Measurements from ENCODE around the gene MOSMO. TPM values are rescaled to one million over a fixed set of nuclear protein-coding genes. Genes with fewer than 3 reads are reported as not detected.

MOSMO gene
- polyA plus RNA-seq, 1 of the 3 experiments (the other 2 are of a cell fraction) = 8.0 TPM

GRCh38 chr16:21989751-21990150 is 18.2 kb upstream of the MOSMO start:
- Histone ChIP-seq H3K27me3 (ENCODE audit: insufficient read depth) (no peaks in the 10 kb centered on the region), H3K79me2 (ENCODE audit: insufficient read depth) (no peaks in the 10 kb centered on the region), H3K36me3 (replicated peaks in 1 of 2; ENCODE audit: control insufficient read depth in 1 of 2, insufficient read depth in 2 of 2, low read length in 1 of 2) (peaks cover under 1 to 3% of the 10 kb centered on the region in 2 experiments), H3F3A (replicated peaks; ENCODE audit: insufficient read depth) (no peaks in the 10 kb centered on the region), H3K4me3 (ENCODE audit: low read depth in 2 of 2, low read length in 1 of 2) (no peak overlapping the region), H3K9ac (no peak overlapping the region), H3K9me2 (no peaks in the 10 kb centered on the region), H3K27ac (ENCODE audit: low read depth in 2 of 2, low read length in 1 of 2) (no peak overlapping the region), H4K20me1 (ENCODE audit: insufficient read depth) (no peaks in the 10 kb centered on the region), H3K4me1 (ENCODE audit: control insufficient read depth in 1 of 2, insufficient read depth in 2 of 2, low read depth in 1 of 2, low read length in 1 of 2) (peaks cover 0 to 4% of the 10 kb centered on the region in 2 experiments; a peak in 1 of 4 replicates), H2AFZ (ENCODE audit: low read depth) (no peak overlapping the region), H3K4me2 (no peak overlapping the region), H3K9me3 (no peaks in the 10 kb centered on the region)
- CTCF ChIA-PET = interaction anchor here (0.9 to 14.2 kb wide), 7 partner anchors 11 to 199 kb away, joined by 3 to 209 read pairs (median 8); partner anchors contain the start of gene PDZD9
- no peak for TF ChIP-seq TEAD4 (IDR thresholded peaks at IDR 0.05; ENCODE audit: borderline replicate concordance, insufficient read depth)
- no peak for TF ChIP-seq NRF1 (IDR thresholded peaks at IDR 0.05; ENCODE audit: low read depth, low read length)
- TF ChIP-seq FOXM1 (IDR thresholded peaks at IDR 0.05; ENCODE audit: low read depth) = no peak
- no peak for TF ChIP-seq FOSL2 (IDR thresholded peaks at IDR 0.05; ENCODE audit: borderline replicate concordance, low read depth)
- no peak for TF ChIP-seq NFIC (IDR thresholded peaks at IDR 0.05; ENCODE audit: borderline replicate concordance)
- WGBS (ENCODE audit: low lambda C conversion rate) = 89% methylated on average over 2 of the region's 2 CpGs
- DNase-seq = no peak
- POLR2A ChIA-PET = no interaction called here

GRCh38 chr16:21990381-21990944 is 17.4 kb upstream of the MOSMO start:
- H3K9me3 ChIP-seq = no peaks in the 10 kb centered on the region
- H3K4me2 ChIP-seq = no peak overlapping the region
- no peaks in the 10 kb centered on the region for H3K27me3 ChIP-seq (ENCODE audit: insufficient read depth)
- H3K4me3 ChIP-seq (ENCODE audit: low read depth in 2 of 2, low read length in 1 of 2) = no peak overlapping the region
- H3K27ac ChIP-seq (ENCODE audit: low read depth in 2 of 2, low read length in 1 of 2) = no peak overlapping the region
- POLR2A ChIA-PET = no interaction called here
- H3K9ac ChIP-seq = no peak overlapping the region
- TF ChIP-seq MXI1 (IDR thresholded peaks at IDR 0.05; ENCODE audit: low read depth, low read length) = no peak
- TF ChIP-seq ELF1 (IDR thresholded peaks at IDR 0.05) = no peak
- no peak for TF ChIP-seq RCOR1 (IDR thresholded peaks at IDR 0.05; ENCODE audit: low read length)
- TF ChIP-seq TCF12 (IDR thresholded peaks at IDR 0.05) = no peak
- TF ChIP-seq MEF2A (IDR thresholded peaks at IDR 0.05; ENCODE audit: borderline replicate concordance, low read depth) = no peak
- TF ChIP-seq IRF3 (IDR thresholded peaks at IDR 0.05; ENCODE audit: low read depth, low read length) = no peak
- no peak for TF ChIP-seq YY1 (IDR thresholded peaks at IDR 0.05; ENCODE audit: low read depth)
- no peak for TF ChIP-seq GATA2 (CRISPR knock-in tag; IDR thresholded peaks at IDR 0.05)
- TF ChIP-seq CHD2 (IDR thresholded peaks at IDR 0.05; ENCODE audit: low read length, partially characterized antibody) = no peak
- no peak for TF ChIP-seq PBX3 (IDR thresholded peaks at IDR 0.05)
- no peak for TF ChIP-seq ZBTB33 (IDR thresholded peaks at IDR 0.05; ENCODE audit: borderline replicate concordance, low read depth)
- CTCF ChIA-PET = interaction anchor here (0.9 to 14.2 kb wide), 7 partner anchors 10 to 198 kb away, joined by 3 to 209 read pairs (median 8); partner anchors contain the start of gene PDZD9
- no peaks in the 10 kb centered on the region for H3K9me2 ChIP-seq
- DNase-seq = no peak
- peaks cover 0 to 2% of the 10 kb centered on the region in 2 experiments for H3K36me3 ChIP-seq (replicated peaks in 1 of 2; ENCODE audit: control insufficient read depth in 1 of 2, insufficient read depth in 2 of 2, low read length in 1 of 2)
- 67% methylated on average over 3 of the region's 3 CpGs for WGBS (ENCODE audit: low lambda C conversion rate)
- peaks cover 0 to 4% of the 10 kb centered on the region in 2 experiments; a peak in 1 of 4 replicates for H3K4me1 ChIP-seq (ENCODE audit: control insufficient read depth in 1 of 2, insufficient read depth in 2 of 2, low read depth in 1 of 2, low read length in 1 of 2)
- H3K79me2 ChIP-seq (ENCODE audit: insufficient read depth) = no peaks in the 10 kb centered on the region
- no peaks in the 10 kb centered on the region for H4K20me1 ChIP-seq (ENCODE audit: insufficient read depth)
- no peak overlapping the region for H2AFZ ChIP-seq (ENCODE audit: low read depth)
- H3F3A ChIP-seq (replicated peaks; ENCODE audit: insufficient read depth) = no peaks in the 10 kb centered on the region
